Measurements from ENCODE around the gene ENTPD8.

ENTPD8 gene

DNA sequence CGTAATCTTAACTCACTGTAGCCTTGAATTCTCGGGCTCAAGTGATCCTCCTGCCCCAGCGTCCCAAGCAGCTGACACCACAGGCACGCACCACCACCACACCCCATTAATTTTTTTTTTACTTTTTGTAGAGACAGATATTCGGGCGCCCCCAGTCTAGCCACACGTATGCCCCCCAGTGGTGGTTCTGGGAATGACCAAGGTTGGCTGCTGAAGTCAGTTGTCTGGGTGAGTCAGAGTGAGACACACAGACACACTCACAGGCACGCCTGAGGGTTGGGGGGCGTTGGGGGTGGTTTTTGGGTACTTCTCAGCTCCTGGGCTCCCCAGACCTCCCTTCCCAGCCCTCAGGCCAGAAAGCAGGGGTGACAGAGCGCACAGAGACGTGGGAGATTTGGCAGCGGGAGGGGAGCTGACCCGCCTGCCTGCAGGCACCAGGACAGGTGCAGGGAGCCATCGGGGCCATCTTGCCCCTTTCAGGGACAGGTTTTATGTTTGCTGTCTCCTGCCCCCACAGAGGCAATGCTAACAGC, 4.2 kb upstream of the ENTPD8 start:
- DNase-seq: no peak

DNA sequence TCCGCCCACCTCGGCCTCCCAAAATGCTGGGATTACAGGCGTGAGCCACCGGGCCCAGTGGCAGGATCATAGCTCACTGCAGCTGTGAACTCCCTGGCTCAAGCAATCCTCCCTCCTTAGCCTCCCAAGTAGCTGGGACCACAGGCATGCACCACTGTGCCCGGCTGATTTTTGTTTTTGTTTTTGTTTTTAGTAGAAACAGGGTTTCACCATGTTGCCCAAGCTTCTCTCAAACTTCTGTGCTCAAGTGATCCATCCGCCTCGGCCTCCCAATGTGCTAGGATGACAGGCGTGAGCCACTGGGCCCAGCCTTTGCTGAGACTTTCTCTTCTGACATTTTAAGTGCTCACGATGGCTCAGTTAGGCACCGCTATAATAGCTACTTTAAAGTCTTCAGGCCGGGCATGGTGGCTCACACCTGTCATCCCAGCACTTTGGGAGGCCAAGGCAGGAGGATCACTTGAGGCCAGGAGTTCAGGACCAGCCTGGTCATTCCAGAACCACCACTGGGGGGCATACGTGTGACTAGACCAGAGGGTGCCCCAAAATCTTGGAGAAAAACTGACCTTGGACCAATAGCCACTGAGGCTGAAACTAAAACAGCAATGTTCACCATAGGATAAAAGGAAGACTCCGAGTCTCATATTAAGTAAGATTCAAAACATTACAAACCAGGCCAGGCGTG, 3.1 kb upstream of the ENTPD8 start:
- DNase-seq: no peak

DNA sequence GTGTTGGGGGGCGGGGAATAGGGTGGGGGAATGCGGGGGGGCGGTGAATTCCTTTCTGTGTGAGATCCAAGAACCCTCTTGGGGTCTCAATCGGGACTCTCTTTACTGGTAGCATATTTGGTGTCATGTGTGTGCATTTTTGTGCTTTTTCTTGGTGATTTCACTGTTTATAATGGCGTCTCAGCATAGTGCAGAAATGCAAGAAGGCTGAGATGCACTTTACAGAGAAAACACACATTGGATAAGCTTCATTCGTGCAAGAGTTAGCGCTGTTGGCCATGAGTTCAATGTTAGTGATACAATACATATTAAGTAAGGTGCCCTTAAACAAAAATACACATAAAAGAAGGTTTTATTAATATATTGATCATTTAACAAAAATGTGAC, 771 bp upstream of the ENTPD8 start:
- no peak for DNase-seq

DNA sequence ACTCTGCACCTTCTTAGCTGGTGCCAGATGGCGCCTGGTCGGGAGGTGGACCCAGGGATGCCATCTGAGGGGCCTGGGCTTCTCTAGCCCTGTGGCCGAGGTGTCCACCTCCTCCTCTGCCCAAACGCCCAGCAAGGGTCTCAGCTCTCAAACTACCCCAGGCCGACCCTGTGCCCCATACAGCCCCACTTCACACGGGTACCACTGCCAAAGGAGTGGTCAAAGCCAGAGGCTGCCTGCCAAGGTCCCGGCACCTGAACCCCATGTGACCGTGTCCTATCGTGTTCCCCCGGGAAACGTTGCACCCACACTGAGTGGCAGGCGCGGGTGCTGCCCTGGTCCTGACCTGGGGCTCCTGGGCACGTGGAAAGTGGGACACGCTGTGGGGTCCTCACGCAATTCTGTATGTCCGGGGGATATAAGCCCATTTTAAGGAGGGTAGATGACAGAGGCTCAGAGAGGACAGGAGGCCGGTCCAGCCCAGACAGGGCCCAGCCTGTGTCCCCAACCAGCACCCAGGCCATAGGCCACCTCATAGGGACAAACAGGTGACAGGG, 1.9 kb downstream of the ENTPD8 start:
- no peak for DNase-seq

DNA sequence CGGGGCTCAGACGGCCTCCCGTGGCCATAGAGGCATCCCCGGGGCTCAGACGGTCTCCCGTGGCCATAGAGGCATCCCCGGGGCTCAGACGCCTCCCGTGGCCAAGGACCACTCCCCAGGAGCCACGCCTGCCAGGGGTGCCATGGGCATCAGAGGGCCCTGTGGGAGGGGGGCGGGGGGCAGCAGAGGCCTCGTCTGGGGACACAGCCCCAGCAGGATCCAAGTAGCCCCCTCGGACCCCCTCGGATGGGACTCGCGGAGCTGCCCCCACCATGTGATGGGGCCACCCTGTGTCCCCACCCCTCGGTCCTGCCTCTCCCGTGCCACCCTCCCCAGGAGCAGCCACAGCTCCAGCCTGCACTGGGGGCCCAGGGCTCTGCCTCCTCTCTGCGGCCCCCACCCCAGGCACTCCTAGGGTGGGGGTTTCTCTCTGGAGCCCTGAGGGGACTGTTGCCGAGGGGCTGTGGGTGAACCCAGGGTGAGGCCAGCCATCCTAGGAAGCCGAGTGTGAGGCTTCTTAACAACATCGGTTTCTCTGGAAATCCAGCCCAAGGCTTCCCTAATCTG, 2.5 kb downstream of the ENTPD8 start:
- DNase-seq: no peak

DNA sequence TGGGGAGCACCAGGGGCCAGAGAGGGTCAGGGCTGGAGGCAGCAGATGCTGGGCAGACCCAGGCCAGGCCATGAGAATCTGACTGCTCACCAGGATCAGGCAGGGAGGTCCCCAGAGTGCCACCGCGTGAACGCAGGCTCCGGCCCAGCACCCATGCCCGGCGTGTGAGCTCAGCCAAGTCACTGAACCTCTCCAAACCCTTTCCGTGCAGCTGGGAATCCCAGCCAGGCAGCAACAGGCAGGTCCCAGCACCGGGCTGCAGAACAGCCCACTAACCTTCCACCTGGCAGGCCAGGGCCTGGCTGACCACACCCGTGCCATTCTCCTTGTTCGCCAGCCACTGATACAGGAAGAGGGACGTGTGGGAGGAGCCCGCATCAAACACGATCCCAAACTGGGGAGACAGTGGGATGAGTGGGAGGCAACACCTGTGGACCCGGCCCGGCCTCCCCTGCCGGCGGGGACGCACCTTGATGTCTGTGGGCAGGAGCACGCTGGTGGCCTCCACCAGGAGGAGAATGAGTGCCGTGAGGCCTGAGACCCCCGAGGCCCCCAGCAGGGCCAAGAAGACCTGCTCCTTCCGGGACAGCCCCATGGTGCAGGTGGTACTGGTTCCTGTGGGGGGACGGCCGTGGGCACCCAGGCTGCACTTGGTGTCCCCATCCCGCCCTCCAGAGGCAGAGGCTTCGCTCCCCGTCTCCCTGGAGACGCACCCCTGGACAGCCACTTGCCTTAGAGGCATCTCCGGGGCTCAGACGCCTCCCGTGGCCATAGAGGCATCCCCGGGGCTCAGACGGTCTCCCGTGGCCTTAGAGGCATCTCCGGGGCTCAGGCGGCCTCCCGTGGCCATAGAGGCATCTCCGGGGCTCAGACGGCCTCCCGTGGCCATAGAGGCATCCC, 3.2 kb downstream of the ENTPD8 start:
- DNase-seq: no peak

DNA sequence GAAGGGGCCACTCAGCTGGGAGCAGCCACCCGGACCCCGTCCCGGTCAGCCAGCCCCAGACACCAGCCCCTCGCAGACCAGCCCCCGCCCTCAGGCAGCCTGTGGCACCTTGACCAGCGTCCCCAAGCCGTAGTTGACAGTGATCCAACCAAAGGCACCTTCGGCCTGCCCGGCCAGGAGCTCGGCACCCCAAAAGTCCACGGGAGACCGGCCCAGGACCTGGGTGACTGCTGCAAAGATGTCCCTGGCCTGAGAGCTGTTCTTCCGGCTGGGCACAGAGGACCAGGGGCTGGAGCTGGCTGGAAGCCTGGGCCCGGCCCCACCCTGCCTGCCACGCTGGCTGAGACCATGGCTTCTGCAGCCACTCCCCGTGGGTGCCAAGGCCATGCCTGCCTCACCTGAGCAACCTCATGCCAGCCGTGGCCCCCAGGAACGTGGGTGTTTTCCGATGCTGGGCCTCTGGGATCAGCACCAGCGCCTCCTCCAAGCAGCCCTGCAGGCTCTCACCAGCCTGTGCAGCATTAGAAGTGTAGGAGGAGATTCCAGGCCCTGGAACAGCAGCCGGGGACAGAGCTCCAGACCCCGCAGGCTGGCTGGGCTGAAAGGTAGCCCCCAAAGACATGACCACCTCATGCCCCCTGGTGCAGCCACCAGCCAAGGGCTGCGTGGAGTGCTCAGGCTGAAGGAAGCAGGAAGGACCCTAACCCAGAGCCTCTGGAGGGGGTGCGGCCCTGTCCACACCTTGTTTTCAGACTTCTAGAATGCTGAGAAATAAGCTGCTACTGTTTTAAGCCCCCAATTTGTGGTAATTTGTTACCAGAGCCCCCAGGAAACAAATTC, 4.2 kb downstream of the ENTPD8 start:
- no peak for DNase-seq

DNA sequence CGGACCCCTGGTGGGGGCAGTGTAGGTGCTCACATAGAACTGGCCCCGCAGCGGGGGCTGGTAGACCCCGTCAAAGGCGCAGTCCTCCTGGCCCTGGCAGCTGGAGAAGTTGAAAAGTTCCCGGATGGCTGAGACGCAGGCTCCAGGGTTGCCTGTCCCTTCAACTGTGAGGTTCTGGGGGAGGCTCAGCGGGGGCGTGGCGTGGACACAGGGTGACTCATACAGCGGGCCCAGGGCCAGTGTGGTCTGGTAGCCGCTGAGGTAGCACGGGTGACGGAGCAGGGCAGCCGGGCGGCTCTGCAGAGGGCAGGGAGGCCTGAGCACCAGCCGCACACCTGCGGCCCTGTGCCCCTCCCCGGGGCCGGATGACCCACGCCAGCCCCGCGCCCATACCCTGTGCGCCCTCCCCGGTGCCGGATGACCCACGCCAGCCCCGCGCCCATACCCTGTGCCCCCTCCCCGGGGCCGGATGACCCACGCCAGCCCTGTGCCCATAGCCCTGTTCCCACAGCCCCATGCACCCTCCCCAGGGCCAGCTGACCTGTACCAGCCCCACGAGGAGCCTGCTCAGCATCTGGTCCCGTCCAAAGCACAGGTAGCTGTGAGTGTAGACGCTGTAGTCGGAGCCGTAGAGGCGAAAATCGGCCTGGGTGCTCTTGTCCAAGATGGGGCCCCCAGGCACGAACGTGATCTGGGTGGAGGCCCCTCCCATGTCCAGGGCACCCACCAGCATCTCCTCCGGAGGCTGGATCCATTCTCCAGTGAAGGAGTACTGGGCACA, 5.0 kb downstream of the ENTPD8 start:
- no peak for DNase-seq

DNA sequence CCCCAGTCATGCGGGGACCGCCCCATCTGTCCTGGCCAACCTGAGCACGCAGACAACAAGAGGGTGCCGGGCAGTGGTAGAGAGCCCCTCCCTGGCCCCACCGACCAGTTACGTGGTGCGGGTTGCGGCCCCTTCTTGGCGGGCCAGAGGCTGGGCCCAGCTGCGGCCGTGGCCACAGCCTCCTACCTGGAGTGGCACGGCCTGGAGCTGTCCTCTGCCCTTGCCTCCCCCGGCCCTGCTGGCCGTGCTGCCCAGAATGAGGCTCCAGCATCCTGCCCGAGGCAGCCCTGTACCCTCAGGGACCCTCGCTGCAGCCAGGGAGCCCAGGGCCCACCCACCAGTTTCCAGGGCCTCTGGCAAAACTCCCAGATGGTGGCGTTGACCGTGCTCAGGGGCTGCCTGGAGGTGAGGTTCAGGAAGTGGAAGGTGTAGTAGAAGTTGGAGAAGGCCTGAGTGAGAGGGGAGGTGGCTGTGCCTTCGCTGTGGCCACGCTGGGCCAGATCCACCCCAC, 5.7 kb downstream of the ENTPD8 start:
- no peak for DNase-seq

DNA sequence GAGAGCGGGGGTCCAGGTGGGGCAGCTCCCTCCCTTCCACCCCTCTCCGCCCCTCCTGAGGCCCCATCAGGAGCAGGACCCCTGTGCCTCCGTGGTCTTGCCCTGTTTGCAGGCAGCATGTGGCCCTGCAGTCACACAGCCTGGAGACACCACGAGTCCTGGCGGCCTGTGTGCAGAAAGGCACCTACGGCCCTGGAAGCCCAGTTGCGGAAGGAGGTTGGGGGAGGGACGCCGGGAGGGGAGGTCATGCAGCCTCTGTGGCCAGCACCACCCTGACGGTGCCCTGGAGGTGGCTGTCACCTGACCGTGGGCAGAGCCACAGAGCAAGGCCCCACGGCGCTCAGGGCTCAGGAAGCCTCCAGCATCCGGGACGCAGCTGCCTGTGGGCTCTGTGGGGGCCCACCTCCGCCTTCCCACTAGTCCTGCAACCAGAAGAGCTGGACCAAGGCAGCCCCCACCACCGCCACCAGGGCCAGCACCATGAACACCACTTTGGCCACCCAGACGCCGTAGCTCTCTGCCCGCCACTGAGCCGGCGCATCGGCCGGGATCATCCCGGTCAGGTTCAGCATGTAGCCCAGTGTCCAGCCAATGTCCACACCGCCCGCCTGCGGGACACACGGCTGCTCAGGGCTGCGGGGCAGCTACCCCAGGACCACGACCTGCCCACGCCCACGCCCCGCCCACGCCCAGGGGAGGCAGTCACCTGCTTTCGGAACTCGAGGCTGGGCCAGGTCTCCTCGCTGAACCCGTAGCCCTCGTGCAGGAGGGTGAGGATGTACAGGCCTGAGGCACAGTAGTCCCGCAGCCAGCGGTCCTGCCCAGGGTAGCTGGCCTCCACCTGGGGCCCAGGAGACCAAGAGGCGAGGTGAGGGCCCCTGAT, 6.4 kb downstream of the ENTPD8 start:
- DNase-seq: no peak

DNA sequence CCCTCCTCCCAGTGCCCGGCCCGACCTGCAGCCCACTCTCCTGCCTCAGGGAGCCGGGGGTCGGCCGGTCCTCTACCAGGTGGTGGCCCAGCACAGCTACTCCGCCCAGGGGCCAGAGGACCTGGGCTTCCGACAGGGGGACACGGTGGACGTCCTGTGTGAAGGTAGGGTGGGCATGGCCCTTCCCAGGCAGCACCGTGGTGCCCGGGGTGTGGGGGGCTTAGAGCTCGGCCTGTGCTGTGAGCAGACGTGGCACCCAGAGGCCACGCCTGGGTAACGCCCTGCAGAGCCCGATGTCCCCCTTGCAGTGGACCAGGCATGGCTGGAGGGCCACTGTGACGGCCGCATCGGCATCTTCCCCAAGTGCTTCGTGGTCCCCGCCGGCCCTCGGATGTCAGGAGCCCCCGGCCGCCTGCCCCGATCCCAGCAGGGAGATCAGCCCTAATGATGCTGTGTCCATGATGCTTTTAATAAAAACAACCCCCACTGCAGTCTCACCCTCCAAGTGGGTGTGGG, 7.2 kb downstream of the ENTPD8 start:
- no peak for DNase-seq

DNA sequence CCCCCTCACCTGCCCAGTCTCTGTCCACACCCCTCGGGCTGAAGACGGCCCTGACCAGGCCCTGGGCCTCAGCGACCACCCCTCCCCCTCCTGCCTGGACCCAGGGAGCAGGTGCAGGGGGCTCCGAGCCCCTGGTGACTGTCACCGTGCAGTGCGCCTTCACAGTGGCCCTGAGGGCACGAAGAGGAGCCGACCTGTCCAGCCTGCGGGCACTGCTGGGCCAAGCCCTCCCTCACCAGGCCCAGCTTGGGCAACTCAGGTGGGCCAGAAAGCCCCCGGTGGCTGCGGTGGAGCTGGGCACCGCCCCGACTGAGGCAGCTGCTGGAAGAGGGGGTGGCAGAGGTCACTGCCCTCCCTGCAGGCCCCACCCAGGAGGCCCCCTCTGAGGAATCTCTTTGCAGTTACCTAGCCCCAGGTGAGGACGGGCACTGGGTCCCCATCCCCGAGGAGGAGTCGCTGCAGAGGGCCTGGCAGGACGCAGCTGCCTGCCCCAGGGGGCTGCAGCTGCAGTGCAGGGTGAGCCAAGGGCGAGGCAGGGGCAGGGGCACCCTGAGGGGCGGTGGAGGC, 7.7 kb downstream of the ENTPD8 start:
- no peak for DNase-seq

DNA sequence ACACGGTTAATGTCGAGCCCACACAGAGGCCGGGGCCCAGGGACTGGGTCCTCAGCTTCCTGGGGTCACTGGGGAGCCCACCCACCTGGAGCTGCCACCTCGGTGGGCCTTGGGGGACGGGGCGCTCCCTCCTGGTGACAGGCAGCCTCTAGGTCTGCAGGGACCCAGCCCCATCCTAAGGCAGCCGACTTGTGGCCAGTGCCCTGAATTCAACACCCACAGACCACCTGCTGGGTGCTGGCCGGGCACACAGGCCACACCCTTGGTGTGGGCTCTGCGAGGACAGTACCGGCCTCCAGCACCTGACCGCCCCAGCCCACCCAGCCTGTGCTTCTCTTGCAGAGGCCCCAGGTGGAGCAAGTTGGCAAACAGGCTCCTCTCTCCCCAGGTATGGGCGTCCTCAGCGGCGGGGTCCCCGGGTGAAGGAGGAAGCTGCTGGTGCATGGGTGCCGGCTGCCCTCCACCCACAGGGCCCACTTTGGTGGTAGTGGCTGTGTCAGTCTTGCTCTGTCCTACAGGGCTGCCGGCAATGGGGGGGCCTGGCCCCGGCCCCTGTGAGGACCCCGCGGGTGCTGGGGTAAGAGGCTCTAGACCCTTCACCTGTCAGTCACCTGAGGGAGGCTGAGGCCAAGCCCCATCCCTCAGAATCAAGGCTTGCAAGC, 8.3 kb downstream of the ENTPD8 start:
- no peak for DNase-seq

DNA sequence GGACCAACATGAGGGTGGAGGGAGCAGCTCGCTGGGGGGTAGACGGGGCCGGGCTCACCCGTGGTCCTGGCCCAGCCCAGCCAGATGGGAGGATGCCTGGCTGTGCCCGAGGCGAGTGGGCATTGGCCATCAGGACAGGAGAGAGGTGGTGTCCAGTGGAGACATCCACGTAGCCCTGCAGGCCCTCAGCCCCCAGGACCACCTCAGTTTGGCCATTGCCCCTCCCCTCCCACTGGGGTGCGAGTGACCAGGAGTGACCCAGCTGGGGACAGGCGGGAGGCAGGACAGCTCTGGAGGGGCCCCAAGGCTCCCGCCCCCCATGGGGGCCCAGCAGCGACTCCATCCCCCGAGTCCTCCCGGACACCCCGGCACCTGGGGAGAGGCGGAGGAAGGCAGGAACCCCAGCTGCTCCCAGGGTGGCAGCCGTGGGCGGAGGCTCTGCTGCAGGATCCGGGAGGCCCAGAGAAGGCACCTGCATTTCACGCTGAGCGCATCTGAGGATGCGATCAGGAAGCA, 9.7 kb downstream of the ENTPD8 start:
- DNase-seq: no peak

DNA sequence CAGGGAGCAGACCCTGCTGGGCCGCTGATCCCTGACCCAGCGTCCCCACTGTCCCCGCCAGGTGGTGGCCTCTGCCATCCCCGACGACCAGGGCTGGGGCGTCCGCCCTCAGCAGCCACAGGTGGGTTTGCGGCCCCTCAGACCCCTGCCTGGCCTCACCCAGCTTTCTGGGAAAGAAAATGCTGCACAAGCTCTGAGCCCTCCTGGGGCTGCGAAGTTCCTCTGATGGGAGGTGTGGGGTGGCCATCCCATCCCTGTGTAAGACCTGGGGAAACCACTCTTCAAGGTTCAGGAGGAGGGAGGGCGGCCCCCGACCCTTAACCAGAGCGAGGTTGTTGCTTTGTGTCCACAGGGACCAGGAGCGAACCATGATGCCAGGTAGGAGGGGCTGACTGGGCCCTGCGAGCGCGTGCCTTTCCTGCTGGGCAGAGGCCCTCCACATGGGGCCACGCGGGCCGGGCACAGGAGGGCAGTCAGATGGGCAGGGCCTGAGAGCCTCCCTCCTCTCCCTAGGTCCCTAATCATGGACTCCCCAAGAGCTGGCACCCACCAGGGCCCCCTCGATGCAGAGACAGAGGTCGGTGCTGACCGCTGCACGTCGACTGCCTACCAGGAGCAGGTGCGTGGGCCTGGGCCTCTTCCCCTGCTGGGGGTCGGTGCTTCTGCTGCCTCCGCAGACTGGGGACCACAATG, 10.3 kb downstream of the ENTPD8 start:
- no peak for DNase-seq

DNA sequence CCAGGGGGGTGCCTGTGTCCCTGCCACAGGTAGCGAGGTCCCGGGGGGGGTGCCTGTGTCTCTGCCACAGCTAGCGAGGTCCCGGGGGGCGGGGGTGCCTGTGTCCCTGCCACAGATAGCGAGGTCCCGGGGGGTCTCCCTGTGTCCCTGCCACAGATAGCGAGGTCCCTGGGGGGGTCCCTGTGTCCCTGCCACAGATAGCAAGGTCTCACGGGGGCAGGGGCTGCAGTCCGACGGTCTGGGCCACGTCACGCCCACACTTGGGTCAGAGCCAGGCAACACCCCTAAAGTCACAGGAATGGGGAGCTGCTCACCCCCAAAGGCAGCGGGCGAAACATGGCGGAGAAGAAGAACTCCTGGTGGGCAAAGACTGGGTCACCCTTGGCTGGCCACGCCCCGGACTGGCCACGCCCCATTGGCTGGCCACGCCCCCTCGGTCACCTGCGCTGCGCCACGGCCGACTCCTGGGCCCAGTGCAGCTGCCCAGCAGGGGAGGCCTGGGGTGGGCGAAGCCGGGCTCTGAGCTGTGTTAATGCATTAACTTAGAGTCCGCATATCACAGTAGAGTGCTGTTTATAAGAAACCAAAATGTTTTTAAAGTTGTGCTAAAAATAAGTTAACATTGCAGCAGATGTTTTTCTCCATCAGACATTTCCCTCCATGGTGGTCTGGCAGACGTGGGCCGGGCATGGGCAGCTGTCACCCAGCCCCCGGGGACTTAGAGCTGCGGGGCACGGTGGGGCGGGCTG, 11.0 kb downstream of the ENTPD8 start:
- DNase-seq: no peak

DNA sequence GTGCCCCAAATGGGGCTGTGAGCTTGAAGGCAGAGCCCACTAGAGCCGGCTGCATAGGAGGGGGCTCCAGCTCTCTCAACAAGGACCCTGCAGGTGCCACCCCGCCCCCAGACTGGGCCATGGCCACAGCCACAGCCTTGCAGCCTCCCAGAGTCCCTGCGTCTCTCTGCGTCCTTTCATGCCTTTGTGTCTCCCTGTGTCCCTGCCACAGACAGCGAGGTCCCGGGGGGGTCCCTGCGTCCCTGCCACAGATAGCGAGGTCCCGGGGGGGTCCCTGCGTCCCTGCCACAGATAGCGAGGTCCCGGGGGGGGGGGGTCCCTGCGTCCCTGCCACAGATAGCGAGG, 11.6 kb downstream of the ENTPD8 start:
- DNase-seq: no peak

All from GF-D8 (cell line).